CD4-positive, alpha-beta memory T cell (primary cell): Measurements from ENCODE around the gene MYL2. TPM values are rescaled to one million over a fixed set of nuclear protein-coding genes. Genes with fewer than 3 reads are reported as not detected.
"Not testable (repeated sequence)": the region's sequence is repeated elsewhere in the genome, so short reads cannot be mapped to it uniquely, and the experiment has no call there.

ENCODE experiments used
- CTCF ChIA-PET: fragments of 350-600 bp; sonication (Branson Sonifier 250); formaldehyde crosslinking; loops from one replicate; lab custom pipeline; 2021; ENCODE audit warnings: inconsistent platforms; ENCODE audit not compliant: partially characterized antibody; lab: Charles Lee
- POLR2A ChIA-PET: fragments of 350-600 bp; sonication (Branson Sonifier 250); formaldehyde crosslinking; loops from one replicate; lab custom pipeline; 2021; ENCODE audit not compliant: partially characterized antibody; lab: Charles Lee
- DNase-seq, 5 donors: peaks; one replicate each; pipeline versions ENCODE4 v3.0.0 to v3.0.0-alpha.2; 2020 to 2022; ENCODE audit warnings: mixed read lengths in 1 of 5
- H3K27ac ChIP-seq: one replicate; pipeline ENCODE4 v1.7.0; 2013; ENCODE audit warnings: low read depth, low read length
- H3K27me3 ChIP-seq: 2 replicates; pipeline ENCODE4 v1.7.0; 2013; ENCODE audit warnings: mild to moderate bottlenecking, low read length, moderate library complexity; ENCODE audit not compliant: insufficient read depth
- H3K36me3 ChIP-seq: 2 replicates; pipeline ENCODE4 v1.7.0; 2013; ENCODE audit warnings: mild to moderate bottlenecking, low read length, moderate library complexity; ENCODE audit not compliant: insufficient read depth
- H3K4me1 ChIP-seq: 2 replicates; pipeline ENCODE4 v1.7.0; 2013; ENCODE audit warnings: mild to moderate bottlenecking, low read length, moderate library complexity; ENCODE audit not compliant: insufficient read depth
- H3K4me3 ChIP-seq, 2 donors: one replicate each; pipeline ENCODE4 v1.7.0; 2013; ENCODE audit warnings: low read length in 2 of 2, mild to moderate bottlenecking in 1 of 2
- H3K9me3 ChIP-seq, 2 donors: one replicate each; pipeline ENCODE4 v1.7.0; 2013; ENCODE audit warnings: low read length in 2 of 2, control low read depth in 1 of 2; ENCODE audit not compliant: control insufficient read depth in 1 of 2
- H3K27ac Mint-ChIP-seq, 7 donors: one replicate each; pipeline ENCODE4 v1.8.0; 2020 to 2021; ENCODE audit warnings: mixed read lengths in 7 of 7, mild to moderate bottlenecking in 6 of 7, inconsistent platforms in 3 of 7, moderate library complexity in 3 of 7
- H3K27me3 Mint-ChIP-seq, 2 donors: one replicate each; pipeline ENCODE4 v1.8.0; 2020 to 2021; ENCODE audit warnings: mixed read lengths in 2 of 2
- H3K36me3 Mint-ChIP-seq, 2 donors: one replicate each; pipeline ENCODE4 v1.8.0; 2020 to 2021; ENCODE audit warnings: mixed read lengths in 2 of 2, inconsistent platforms in 1 of 2, mild to moderate bottlenecking in 1 of 2
- H3K4me1 Mint-ChIP-seq, 4 donors: one replicate each; pipeline ENCODE4 v1.8.0; 2020 to 2021; ENCODE audit warnings: mixed read lengths in 4 of 4, mild to moderate bottlenecking in 1 of 4
- H3K4me3 Mint-ChIP-seq, 8 donors: one replicate each; pipeline ENCODE4 v1.8.0; 2020 to 2021; ENCODE audit warnings: mixed read lengths in 8 of 8, mild to moderate bottlenecking in 7 of 8, moderate library complexity in 6 of 8, inconsistent platforms in 3 of 8
- H3K9me3 Mint-ChIP-seq, 8 donors: one replicate each; pipeline ENCODE4 v1.8.0; 2020 to 2021; ENCODE audit warnings: mixed read lengths in 8 of 8, mild to moderate bottlenecking in 5 of 8, inconsistent platforms in 3 of 8, moderate library complexity in 1 of 8
- intact Hi-C: fragments of 100-400 bp; cut with micrococcal nuclease; formaldehyde crosslinking; loops from one replicate; pipeline ENCODE4 v1.15.1; 2023
- polyA plus RNA-seq, 2 donors: library from polyadenylated mRNA; unstranded; fragments of 300-500 nt; fragmentation: Illumina TruSeq; gene quantifications; one replicate each; pipeline ENCODE4 v1.2.3, GENCODE V29; 2021
- total RNA-seq, 2 experiments: library from RNA; stranded (reverse); gene quantifications; one replicate each; pipeline ENCODE4 v1.2.3, GENCODE V29; 2021

Gene MYL2
- total and polyA plus RNA-seq, 4 experiments from 2014 or later: not detected

DNA sequence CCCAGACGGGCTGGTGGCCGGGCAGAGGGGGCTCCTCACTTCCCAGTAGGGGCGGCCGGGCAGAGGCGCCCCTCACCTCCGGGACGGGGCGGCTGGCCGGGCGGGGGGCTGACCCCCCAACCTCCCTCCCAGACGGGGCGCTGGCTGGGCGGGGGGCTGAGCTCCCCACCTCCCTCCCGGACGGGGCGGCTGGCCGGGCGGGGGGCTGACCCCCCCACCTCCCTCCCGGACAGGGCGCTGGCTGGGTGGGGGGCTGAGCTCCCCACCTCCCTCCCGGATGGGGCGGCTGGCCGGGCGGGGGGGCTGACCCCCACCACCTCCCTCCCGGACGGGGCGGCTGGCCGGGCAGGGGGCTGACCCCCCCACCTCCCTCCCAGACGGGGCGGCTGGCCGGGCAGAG lies 30.1 kb upstream of the MYL2 start:
- DNase-seq, H3K4me1 ChIP-seq, H3K4me3 ChIP-seq, intact Hi-C loops, H3K27me3 ChIP-seq, H3K9me3 ChIP-seq, H3K27ac Mint-ChIP-seq, POLR2A ChIA-PET, H3K4me3 Mint-ChIP-seq, CTCF ChIA-PET, H3K36me3 Mint-ChIP-seq, H3K27me3 Mint-ChIP-seq, H3K4me1 Mint-ChIP-seq, H3K27ac ChIP-seq, H3K36me3 ChIP-seq: not testable (repeated sequence)
- H3K9me3 Mint-ChIP-seq: peaks cover 0 to 24% (median 18%) of the 10 kb centered on the region in 8 donors

DNA sequence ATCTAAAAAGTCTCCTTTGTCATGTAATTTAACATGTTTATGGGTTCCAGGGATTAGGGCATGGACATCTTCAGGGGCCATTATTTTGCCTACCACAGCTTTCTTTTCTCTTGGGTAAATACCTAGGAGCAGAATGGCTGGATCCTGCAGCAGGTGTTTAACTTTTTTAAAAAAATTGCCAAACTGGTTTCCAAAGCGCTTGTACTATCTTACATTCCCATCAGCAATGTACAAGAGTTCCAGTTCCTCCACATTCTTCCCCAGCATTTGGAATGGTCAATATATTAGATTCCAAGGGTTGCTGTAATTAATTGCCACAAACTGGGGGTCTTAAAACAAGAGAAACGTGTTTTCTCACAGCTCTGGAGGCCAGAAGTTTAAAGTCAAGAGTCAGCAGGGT lies 27.7 kb upstream of the MYL2 start:
- Mint-ChIP-seq H3K36me3 (no peaks in the 10 kb centered on the region), H3K4me3 (no peak overlapping the region), H3K9me3 (peaks cover 0 to 29% (median 20%) of the 10 kb centered on the region in 8 donors), H3K27ac (no peak overlapping the region), H3K27me3 (peaks cover 8 to 9% of the 10 kb centered on the region in 2 donors), H3K4me1 (no peaks in the 10 kb centered on the region)
- Histone ChIP-seq H3K27ac (no peak overlapping the region), H3K36me3 (no peaks in the 10 kb centered on the region), H3K4me3 (no peak overlapping the region), H3K4me1 (no peaks in the 10 kb centered on the region), H3K27me3 (no peaks in the 10 kb centered on the region), H3K9me3 (no peaks in the 10 kb centered on the region)
- ChIA-PET CTCF (no interaction called here), POLR2A (no interaction called here)
- no peak for DNase-seq
- intact Hi-C loops: no loop called here

DNA sequence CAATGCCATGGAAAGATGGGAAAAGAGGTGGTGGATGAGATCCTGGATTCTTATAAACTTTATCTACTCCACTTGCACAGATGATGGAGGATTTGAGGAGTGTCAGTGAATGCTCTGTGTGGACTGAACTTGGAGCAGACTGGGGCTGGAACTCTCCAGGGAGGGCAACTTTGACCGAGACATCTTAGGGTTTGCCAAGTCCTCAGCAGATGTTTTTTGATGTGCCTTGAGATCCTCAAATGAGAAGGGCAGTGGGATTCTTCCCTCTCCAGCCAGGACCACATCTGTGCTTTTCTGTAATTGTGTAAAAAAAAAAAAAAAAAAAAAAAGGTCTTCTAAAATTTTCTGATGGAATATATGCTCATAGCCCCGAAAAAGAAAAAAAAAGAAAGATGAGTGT lies 23.0 kb upstream of the MYL2 start:
- no peaks in the 10 kb centered on the region for H3K36me3 Mint-ChIP-seq
- H3K4me3 ChIP-seq: no peak overlapping the region
- H3K27me3 ChIP-seq: no peaks in the 10 kb centered on the region
- POLR2A ChIA-PET: no interaction called here
- H3K36me3 ChIP-seq: no peaks in the 10 kb centered on the region
- no peak overlapping the region for H3K27ac ChIP-seq
- H3K4me1 ChIP-seq: no peaks in the 10 kb centered on the region
- H3K9me3 Mint-ChIP-seq: peaks cover 0 to 29% (median 20%) of the 10 kb centered on the region in 8 donors
- no peak for DNase-seq
- CTCF ChIA-PET: no interaction called here
- H3K4me3 Mint-ChIP-seq: no peak overlapping the region
- intact Hi-C loops: no loop called here
- H3K9me3 ChIP-seq: no peaks in the 10 kb centered on the region
- no peak overlapping the region for H3K27ac Mint-ChIP-seq
- H3K27me3 Mint-ChIP-seq: peaks cover 9 to 12% of the 10 kb centered on the region in 2 donors
- H3K4me1 Mint-ChIP-seq: no peaks in the 10 kb centered on the region

DNA sequence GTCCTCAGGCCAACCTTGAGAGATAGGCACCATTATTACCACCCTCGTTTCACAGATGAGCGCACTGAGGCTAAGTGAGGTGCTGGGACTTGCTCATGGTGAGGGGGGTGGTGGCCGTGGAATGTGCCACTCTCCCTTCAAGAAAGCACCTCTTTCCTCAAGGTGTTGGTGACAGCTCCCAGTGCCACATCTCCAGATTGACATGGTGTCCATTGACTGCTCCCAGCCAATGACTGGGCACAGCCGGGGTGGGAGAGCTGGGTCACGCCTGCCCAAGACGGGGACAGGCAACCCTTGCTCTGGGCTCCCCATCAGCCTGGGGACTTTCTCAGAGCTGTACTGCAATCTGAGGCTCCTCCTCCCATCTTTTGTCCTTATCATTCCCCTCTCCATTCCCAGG lies 21.0 kb upstream of the MYL2 start:
- intact Hi-C loops: no loop called here
- peaks cover 11 to 18% of the 10 kb centered on the region in 2 donors for H3K27me3 Mint-ChIP-seq

DNA sequence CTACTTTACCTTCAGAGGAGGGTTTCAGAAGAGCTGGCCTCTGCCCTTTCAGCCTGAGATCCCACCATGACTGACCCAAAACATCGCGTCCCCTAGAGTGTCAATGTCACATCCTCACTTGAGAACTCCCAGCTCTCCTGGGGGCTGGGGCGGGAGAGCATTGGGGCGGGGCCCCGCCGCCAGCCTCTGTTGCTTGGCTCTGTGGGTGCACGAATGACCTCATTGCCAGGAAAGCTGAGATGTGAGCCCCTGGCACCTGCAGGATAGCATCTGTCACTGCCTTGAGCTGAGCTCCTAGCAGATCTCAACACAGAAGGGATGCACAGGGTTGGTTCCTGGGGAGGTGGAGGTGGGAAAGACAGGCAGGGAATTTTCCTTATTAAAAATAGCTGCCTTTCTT lies 20.6 kb upstream of the MYL2 start:
- Histone ChIP-seq H3K27me3 (peaks cover 3% of the 10 kb centered on the region), H3K36me3 (no peaks in the 10 kb centered on the region), H3K4me1 (peaks cover 7% of the 10 kb centered on the region), H3K4me3 (no peak overlapping the region), H3K27ac (no peak overlapping the region), H3K9me3 (no peaks in the 10 kb centered on the region)
- ChIA-PET POLR2A (no interaction called here), CTCF (interaction anchor here (0.9 to 1.2 kb wide), 4 partner anchors 28 to 373 kb away, joined by 3 read pairs; no protein-coding TSS in a partner anchor)
- peaks cover 0 to 13% (median 5%) of the 10 kb centered on the region in 8 donors for H3K9me3 Mint-ChIP-seq
- H3K4me1 Mint-ChIP-seq: peaks cover 0 to 7% (median 3%) of the 10 kb centered on the region in 4 donors
- H3K4me3 Mint-ChIP-seq: no peak overlapping the region
- H3K27ac Mint-ChIP-seq: no peak overlapping the region
- DNase-seq: no peak
- intact Hi-C loops: no loop called here
- H3K27me3 Mint-ChIP-seq: peaks cover 11 to 18% of the 10 kb centered on the region in 2 donors
- no peaks in the 10 kb centered on the region for H3K36me3 Mint-ChIP-seq

More for the DNA sequence above, 21.0 kb upstream of the MYL2 start:
- Histone ChIP-seq H3K36me3 (no peaks in the 10 kb centered on the region), H3K4me1 (peaks cover 7% of the 10 kb centered on the region), H3K4me3 (no peak overlapping the region), H3K27me3 (peaks cover 3% of the 10 kb centered on the region), H3K9me3 (no peaks in the 10 kb centered on the region), H3K27ac (no peak overlapping the region)
- H3K4me3 Mint-ChIP-seq: no peak overlapping the region
- no peak for DNase-seq
- no peaks in the 10 kb centered on the region for H3K36me3 Mint-ChIP-seq
- CTCF ChIA-PET: interaction anchor here (0.9 to 1.2 kb wide), 5 partner anchors 28 to 373 kb away, joined by 3 read pairs; no protein-coding TSS in a partner anchor
- no peak overlapping the region for H3K27ac Mint-ChIP-seq
- H3K4me1 Mint-ChIP-seq: peaks cover 0 to 7% (median 3%) of the 10 kb centered on the region in 4 donors
- POLR2A ChIA-PET: no interaction called here
- H3K9me3 Mint-ChIP-seq: peaks cover 0 to 18% (median 9%) of the 10 kb centered on the region in 8 donors

DNA sequence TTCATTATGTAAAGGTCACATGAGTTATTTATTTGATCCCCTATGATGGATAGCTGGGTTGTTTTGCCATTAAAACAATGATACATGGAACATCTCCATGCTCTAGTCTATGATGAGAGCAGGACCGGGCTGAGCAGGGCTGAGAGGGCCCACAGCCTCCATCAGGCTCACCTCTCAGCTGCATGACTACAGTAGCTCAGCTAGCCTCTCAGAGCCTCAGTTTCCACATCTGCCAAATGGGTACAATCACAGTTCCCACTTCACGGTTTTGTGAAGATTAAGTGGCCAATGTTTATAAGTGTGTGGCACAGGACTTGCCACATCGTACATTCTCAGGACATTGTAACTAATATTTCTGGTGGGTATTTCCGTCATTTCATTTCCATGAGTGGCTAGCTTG lies 19.9 kb upstream of the MYL2 start:
- Mint-ChIP-seq H3K27me3 (peaks cover 8 to 18% of the 10 kb centered on the region in 2 donors), H3K9me3 (peaks cover 0 to 7% (median 0%) of the 10 kb centered on the region in 8 donors), H3K36me3 (no peaks in the 10 kb centered on the region), H3K4me3 (no peak overlapping the region), H3K27ac (no peak overlapping the region), H3K4me1 (peaks cover 0 to 7% (median 3%) of the 10 kb centered on the region in 4 donors)
- no peak for DNase-seq
- Histone ChIP-seq H3K4me1 (peaks cover 7% of the 10 kb centered on the region), H3K27me3 (peaks cover 3% of the 10 kb centered on the region), H3K9me3 (no peaks in the 10 kb centered on the region), H3K27ac (no peak overlapping the region), H3K36me3 (no peaks in the 10 kb centered on the region), H3K4me3 (no peak overlapping the region)
- ChIA-PET CTCF (interaction anchor here (1.1 to 1.3 kb wide), 3 partner anchors 358 to 376 kb away, joined by 3 to 4 read pairs (median 3); no protein-coding TSS in a partner anchor), POLR2A (no interaction called here)
- intact Hi-C loops: no loop called here

DNA sequence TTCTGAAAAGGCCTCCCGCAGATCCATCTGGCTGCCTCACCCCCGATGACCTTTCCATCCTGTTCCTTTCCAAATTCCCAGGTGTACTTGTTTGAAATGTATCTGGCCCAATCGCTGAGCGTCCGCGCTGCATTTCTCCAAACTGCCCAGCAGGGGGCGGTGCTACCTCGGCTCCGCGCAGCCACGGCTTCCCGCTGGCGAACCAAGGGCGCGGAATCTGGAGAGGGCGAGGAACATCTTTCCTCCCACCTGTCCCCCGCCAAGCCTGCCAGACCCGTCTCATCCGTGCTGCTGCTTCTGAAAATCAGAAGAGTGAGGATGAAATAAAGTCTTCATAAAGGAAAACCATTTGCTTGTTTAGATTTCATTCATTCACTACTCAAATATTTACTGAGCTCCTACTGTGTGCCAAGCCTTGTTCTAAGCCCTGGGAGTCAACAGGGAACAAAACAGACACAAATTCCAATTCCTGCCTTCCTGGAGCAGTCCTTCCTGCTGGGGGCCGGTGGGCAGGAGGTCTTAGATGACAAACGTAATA lies 16.8 kb upstream of the MYL2 start:
- Mint-ChIP-seq H3K4me3 (peak overlapping the region in 4 of 8 donors; percentile 12 to 70 (median 52)), H3K36me3 (no peaks in the 10 kb centered on the region), H3K27ac (peak overlapping the region in 1 of 7 donors; percentile 13), H3K27me3 (peaks cover 9 to 12% of the 10 kb centered on the region in 2 donors), H3K9me3 (no peaks in the 10 kb centered on the region), H3K4me1 (peaks cover 0 to 8% (median 3%) of the 10 kb centered on the region in 4 donors)
- Histone ChIP-seq H3K9me3 (no peaks in the 10 kb centered on the region), H3K36me3 (no peaks in the 10 kb centered on the region), H3K4me1 (peaks cover 7% of the 10 kb centered on the region), H3K27ac (no peak overlapping the region), H3K4me3 (no peak overlapping the region), H3K27me3 (peaks cover 3% of the 10 kb centered on the region)
- peak in 4 of 5 donors; percentile 38 to 44 (median 42) for DNase-seq
- CTCF ChIA-PET: interaction anchor here (1.0 to 1.8 kb wide), 12 partner anchors 9 to 378 kb away, joined by 3 to 12 read pairs (median 3); no protein-coding TSS in a partner anchor
- POLR2A ChIA-PET: no interaction called here
- intact Hi-C loops: loop anchor here (1.0 to 5.0 kb wide), 2 partner anchors 235 to 362 kb away; no protein-coding TSS in a partner anchor
